Activated CD4-positive, alpha-beta T cell treated with anti-CD3 and anti-CD28 coated beads, Interleukin-2, amount 10 ng/mL, durations not matched to agents 7 days and 5 days (primary cell): ENCODE results near the gene MOXD1. TPM values are rescaled to one million over a fixed set of nuclear protein-coding genes. Genes with fewer than 3 reads are reported as not detected.
"Not testable (repeated sequence)": the region's sequence is repeated elsewhere in the genome, so short reads cannot be mapped to it uniquely, and the experiment has no call there.

Source experiments
- CTCF ChIA-PET: fragments of 350-600 bp; sonication (Branson Sonifier 250); formaldehyde crosslinking; loops from one replicate; lab custom pipeline; 2021; ENCODE audit warnings: antibody characterized with exemption; lab: Charles Lee
- POLR2A ChIA-PET: fragments of 350-600 bp; sonication (Branson Sonifier 250); formaldehyde crosslinking; loops from one replicate; lab custom pipeline; 2021; ENCODE audit warnings: antibody characterized with exemption; lab: Charles Lee
- DNase-seq: peaks from one replicate; pipeline ENCODE4 v3.0.0-alpha.2; 2020
- H3K27ac Mint-ChIP-seq: one replicate; pipeline ENCODE4 v1.8.0; 2021; ENCODE audit warnings: mild to moderate bottlenecking, moderate library complexity, mixed read lengths
- H3K27me3 Mint-ChIP-seq: one replicate; pipeline ENCODE4 v1.8.0; 2021; ENCODE audit warnings: mixed read lengths
- H3K36me3 Mint-ChIP-seq: one replicate; pipeline ENCODE4 v1.8.0; 2021; ENCODE audit warnings: low read depth, mixed read lengths
- H3K4me1 Mint-ChIP-seq: one replicate; pipeline ENCODE4 v1.8.0; 2021; ENCODE audit warnings: mixed read lengths
- H3K4me3 Mint-ChIP-seq: one replicate; pipeline ENCODE4 v1.8.0; 2021; ENCODE audit warnings: mild to moderate bottlenecking, moderate library complexity, mixed read lengths
- H3K9me3 Mint-ChIP-seq: one replicate; pipeline ENCODE4 v1.8.0; 2021; ENCODE audit warnings: mixed read lengths
- total RNA-seq, 2 experiments: library from RNA; stranded (reverse); gene quantifications; one replicate each; pipeline ENCODE4 v1.2.3, GENCODE V29; 2021

MOXD1 gene
- total RNA-seq, 2 experiments from 2014 or later: not detected

GRCh38 chr6:132280436-132280835 lies 120.8 kb downstream of the MOXD1 start:
- CTCF ChIA-PET: interaction anchor here (0.7 to 2.5 kb wide), 24 partner anchors 9 to 387 kb away, joined by 3 to 14 read pairs (median 4); partner anchors contain the start of gene STX7
- Mint-ChIP-seq H3K9me3 (no peaks in the 10 kb centered on the region), H3K27ac (no peak overlapping the region), H3K4me1 (no peaks in the 10 kb centered on the region), H3K36me3 (no peaks in the 10 kb centered on the region), H3K4me3 (no peak overlapping the region), H3K27me3 (peaks cover 12% of the 10 kb centered on the region)
- POLR2A ChIA-PET: no interaction called here
- no peak for DNase-seq

GRCh38 chr6:132279592-132280139 lies 121.6 kb downstream of the MOXD1 start:
- ChIA-PET POLR2A (no interaction called here), CTCF (interaction anchor here (0.7 to 2.5 kb wide), 25 partner anchors 9 to 387 kb away, joined by 3 to 14 read pairs (median 4); partner anchors contain the start of gene STX7)
- H3K9me3 Mint-ChIP-seq: no peaks in the 10 kb centered on the region
- no peaks in the 10 kb centered on the region for H3K4me1 Mint-ChIP-seq
- H3K36me3 Mint-ChIP-seq: no peaks in the 10 kb centered on the region
- H3K4me3 Mint-ChIP-seq: peak overlapping the region; percentile 45
- H3K27me3 Mint-ChIP-seq: peaks cover 12% of the 10 kb centered on the region
- DNase-seq: peak; percentile 77
- H3K27ac Mint-ChIP-seq: no peak overlapping the region

DNA sequence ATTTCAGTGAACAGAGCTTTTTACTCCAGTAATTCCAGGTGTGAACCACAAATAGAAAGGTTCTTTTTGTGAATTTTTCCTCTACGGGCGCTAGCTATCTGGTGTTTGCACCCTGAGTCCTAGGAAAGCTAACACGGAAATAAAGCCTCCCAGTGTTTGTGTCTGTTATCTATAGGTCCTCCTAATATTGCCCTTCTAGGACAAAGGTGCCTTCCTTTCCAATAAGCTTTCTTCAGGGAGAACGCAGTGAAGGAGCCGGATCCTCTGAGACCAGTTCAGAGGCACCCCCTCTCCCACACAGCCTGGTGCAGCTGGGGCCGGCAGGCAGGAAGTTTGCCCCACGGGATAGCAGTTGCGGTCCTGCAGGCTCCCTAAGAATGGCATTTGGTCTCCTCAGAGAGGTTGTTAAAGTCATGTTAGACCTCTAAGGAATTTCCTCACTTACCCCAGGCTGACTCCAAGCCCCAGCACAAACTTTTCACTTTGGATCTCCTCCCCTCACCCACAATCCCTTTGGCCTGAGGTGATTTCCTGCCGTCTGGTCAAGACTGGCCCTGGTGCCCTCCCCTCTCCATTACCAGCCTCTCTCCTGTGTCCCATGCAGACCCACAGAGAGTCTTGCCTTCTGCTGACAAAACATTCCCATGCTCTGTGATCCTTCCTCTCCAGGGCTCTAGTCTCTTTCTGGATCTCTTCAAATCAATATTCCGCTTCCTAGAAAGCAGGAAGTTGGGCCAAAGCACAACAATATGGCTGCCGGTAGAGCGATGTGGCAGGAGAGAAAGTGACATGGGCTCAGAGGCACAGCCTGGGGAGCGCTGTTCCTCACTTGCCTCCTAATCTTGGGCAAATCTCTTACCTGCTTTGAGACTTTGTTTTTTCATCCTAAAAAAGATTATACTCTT lies 126.0 kb downstream of the MOXD1 start:
- H3K9me3 Mint-ChIP-seq: no peaks in the 10 kb centered on the region
- no peak overlapping the region for H3K27ac Mint-ChIP-seq
- peaks cover 6% of the 10 kb centered on the region for H3K27me3 Mint-ChIP-seq
- H3K36me3 Mint-ChIP-seq: no peaks in the 10 kb centered on the region
- no peaks in the 10 kb centered on the region for H3K4me1 Mint-ChIP-seq
- ChIA-PET POLR2A (no interaction called here), CTCF (no interaction called here)
- H3K4me3 Mint-ChIP-seq: no peak overlapping the region
- no peak for DNase-seq

GRCh38 chr6:132272776-132273175 lies 128.5 kb downstream of the MOXD1 start:
- H3K9me3 Mint-ChIP-seq: no peaks in the 10 kb centered on the region
- no peak overlapping the region for H3K27ac Mint-ChIP-seq
- DNase-seq: no peak
- ChIA-PET POLR2A (no interaction called here), CTCF (interaction anchor here (1.1 kb wide), 1 partner anchor 779 kb away, joined by 3 read pairs; no protein-coding TSS in a partner anchor)
- H3K4me3 Mint-ChIP-seq: no peak overlapping the region
- no peaks in the 10 kb centered on the region for H3K36me3 Mint-ChIP-seq
- H3K27me3 Mint-ChIP-seq: peaks cover 6% of the 10 kb centered on the region
- H3K4me1 Mint-ChIP-seq: no peaks in the 10 kb centered on the region

DNA sequence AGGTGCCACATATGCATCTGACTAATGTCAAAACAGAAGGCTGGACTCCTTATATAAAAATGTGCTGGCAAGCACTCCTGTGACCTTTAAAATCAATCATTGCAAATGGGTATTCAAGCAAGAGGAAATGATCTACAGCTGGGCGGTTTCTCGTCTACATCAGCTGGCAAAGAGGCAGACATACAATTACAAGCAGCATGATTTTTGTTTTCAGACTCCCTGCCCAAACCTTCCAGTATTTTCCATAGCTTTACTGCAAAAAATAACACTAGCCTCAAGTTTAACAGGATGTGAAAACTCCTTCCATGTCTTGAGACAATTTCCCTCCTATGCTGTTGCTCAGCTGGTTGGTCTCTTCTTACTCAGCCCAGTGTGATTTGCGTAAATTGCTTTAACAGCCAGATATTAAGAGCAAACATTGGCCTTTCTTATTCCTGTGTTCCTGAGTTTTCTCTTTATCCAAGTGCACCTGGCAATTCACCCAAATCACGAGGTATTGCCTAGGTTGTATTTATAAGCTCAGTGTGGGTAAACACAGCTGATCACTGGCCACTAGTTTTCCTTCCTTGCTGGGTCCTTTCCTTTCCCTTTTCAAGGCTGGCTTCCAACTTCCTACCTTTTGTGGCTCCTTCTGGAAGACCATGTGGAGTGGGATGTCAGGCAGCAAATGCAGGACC lies 130.4 kb downstream of the MOXD1 start:
- Mint-ChIP-seq H3K27me3 (peaks cover 10% of the 10 kb centered on the region), H3K4me1 (no peaks in the 10 kb centered on the region), H3K27ac (no peak overlapping the region), H3K9me3 (no peaks in the 10 kb centered on the region), H3K4me3 (no peak overlapping the region), H3K36me3 (no peaks in the 10 kb centered on the region)
- ChIA-PET CTCF (interaction anchor here (1.1 to 1.5 kb wide), 2 partner anchors 9 to 13 kb away, joined by 3 to 5 read pairs; no protein-coding TSS in a partner anchor), POLR2A (no interaction called here)
- no peak for DNase-seq

GRCh38 chr6:132268666-132269065 lies 132.6 kb downstream of the MOXD1 start:
- DNase-seq, H3K36me3 Mint-ChIP-seq, H3K4me3 Mint-ChIP-seq, POLR2A ChIA-PET, H3K27ac Mint-ChIP-seq, H3K27me3 Mint-ChIP-seq, H3K9me3 Mint-ChIP-seq, H3K4me1 Mint-ChIP-seq: not testable (repeated sequence)
- CTCF ChIA-PET: interaction anchor here (3.1 kb wide), 1 partner anchor 11 kb away, joined by 10 read pairs; no protein-coding TSS in a partner anchor

DNA sequence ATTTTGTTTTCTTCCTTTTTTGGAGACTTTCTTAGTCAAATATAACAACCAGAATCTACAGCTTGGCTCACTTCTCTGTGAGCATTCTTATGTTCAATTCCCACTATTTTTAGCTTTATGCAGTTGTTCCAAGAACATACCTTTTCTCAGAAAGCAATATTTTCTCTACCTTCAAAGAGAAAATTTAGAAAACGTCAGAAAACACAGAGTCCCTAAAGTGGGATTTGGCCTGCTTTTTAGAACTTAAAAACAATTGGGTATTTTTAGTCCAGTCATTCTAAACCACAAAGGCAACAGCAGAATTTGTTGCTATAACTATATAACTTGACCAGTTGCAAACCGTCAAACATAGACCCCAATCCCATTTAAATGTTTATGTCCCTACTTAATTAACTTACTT lies 133.1 kb downstream of the MOXD1 start:
- ChIA-PET CTCF (interaction anchor here (3.1 kb wide), 1 partner anchor 11 kb away, joined by 10 read pairs; no protein-coding TSS in a partner anchor), POLR2A (no interaction called here)
- Mint-ChIP-seq H3K9me3 (no peaks in the 10 kb centered on the region), H3K4me3 (no peak overlapping the region), H3K27me3 (peaks cover 10% of the 10 kb centered on the region), H3K36me3 (no peaks in the 10 kb centered on the region), H3K4me1 (no peaks in the 10 kb centered on the region), H3K27ac (no peak overlapping the region)
- DNase-seq: no peak

GRCh38 chr6:132265451-132266097 lies 135.7 kb downstream of the MOXD1 start:
- H3K36me3 Mint-ChIP-seq: no peaks in the 10 kb centered on the region
- no peak for DNase-seq
- H3K4me1 Mint-ChIP-seq: no peaks in the 10 kb centered on the region
- POLR2A ChIA-PET: no interaction called here
- CTCF ChIA-PET: no interaction called here
- peaks cover 11% of the 10 kb centered on the region for H3K27me3 Mint-ChIP-seq
- H3K27ac Mint-ChIP-seq: no peak overlapping the region
- no peaks in the 10 kb centered on the region for H3K9me3 Mint-ChIP-seq
- H3K4me3 Mint-ChIP-seq: no peak overlapping the region

DNA sequence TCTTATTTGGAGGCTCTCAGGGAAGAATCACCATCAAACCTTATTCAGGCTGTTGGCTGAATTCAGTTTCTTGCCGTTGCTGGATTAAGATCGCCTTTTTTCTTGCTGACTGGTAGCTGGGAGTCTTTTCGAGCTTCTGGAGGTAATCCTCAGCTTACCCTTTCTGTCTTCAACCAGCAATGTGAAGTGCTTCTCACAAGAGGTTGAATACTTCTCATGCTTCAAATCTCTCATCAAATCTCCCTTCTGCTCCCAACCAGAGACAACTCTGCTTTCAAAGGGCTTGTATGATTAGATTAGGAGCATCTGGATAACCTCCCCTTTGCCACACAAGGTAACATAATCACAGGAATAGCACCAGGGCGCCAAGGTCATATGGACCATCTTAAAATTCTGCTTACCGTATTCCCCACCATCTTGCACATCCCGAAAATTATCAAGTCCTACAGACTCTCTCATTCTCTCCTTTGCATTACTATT lies 137.2 kb downstream of the MOXD1 start:
- Mint-ChIP-seq H3K4me1 (no peaks in the 10 kb centered on the region), H3K27ac (no peak overlapping the region), H3K27me3 (peaks cover 13% of the 10 kb centered on the region), H3K4me3 (no peak overlapping the region), H3K9me3 (no peaks in the 10 kb centered on the region), H3K36me3 (no peaks in the 10 kb centered on the region)
- POLR2A ChIA-PET: no interaction called here
- no peak for DNase-seq
- CTCF ChIA-PET: no interaction called here

DNA sequence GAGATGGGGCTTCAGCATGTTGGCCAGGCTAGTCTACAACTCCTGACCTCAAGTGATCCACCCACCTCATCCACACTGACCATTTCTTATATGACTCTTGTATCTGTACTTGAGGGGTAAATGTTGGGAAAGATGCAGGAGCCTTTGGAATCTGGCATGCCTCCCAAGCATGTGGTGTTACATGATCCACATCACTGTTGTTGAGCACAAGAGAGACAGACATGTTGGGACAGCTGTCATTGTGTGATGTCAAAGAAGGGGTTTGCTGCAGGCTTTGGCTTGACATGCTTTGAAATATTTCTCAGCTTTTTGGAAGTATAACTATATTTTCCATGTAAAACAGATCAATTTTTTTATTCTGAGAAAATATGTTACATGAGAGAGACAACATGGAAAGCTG lies 139.9 kb downstream of the MOXD1 start:
- H3K36me3 Mint-ChIP-seq: no peaks in the 10 kb centered on the region

DNA sequence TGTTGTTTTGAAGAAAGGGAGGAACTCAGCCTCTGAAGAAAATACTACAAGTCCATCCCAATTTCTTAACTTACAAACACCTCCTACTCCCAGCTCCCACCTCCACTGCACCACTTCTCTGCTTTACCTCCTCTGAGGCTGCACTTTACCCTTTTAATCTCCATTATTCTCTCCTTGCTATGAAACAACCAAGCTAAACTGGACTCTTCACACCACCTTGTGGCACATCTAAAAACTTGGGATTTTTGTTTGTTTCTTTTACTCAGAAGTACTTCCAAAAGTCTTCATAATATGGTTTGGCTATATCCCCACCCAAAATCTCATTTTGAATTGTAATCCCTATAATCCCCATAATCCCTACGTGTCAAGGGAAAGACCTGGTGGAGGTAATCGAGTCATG lies 142.2 kb downstream of the MOXD1 start:
- Mint-ChIP-seq H3K4me1 (no peaks in the 10 kb centered on the region), H3K27me3 (peaks cover 21% of the 10 kb centered on the region), H3K4me3 (no peak overlapping the region), H3K27ac (no peak overlapping the region), H3K9me3 (no peaks in the 10 kb centered on the region), H3K36me3 (no peaks in the 10 kb centered on the region)
- no peak for DNase-seq
- POLR2A ChIA-PET: no interaction called here
- CTCF ChIA-PET: no interaction called here

More for the DNA sequence above, 139.9 kb downstream of the MOXD1 start:
- Mint-ChIP-seq H3K4me3 (no peak overlapping the region), H3K27me3 (peaks cover 19% of the 10 kb centered on the region), H3K9me3 (no peaks in the 10 kb centered on the region), H3K4me1 (no peaks in the 10 kb centered on the region), H3K27ac (no peak overlapping the region)
- no peak for DNase-seq
- POLR2A ChIA-PET: no interaction called here
- CTCF ChIA-PET: interaction anchor here (0.6 kb wide), 1 partner anchor 572 kb away, joined by 3 read pairs; no protein-coding TSS in a partner anchor

- Mint-ChIP-seq H3K4me3 (no peak overlapping the region), H3K27ac (no peak overlapping the region), H3K4me1 (no peaks in the 10 kb centered on the region), H3K9me3 (no peaks in the 10 kb centered on the region), H3K27me3 (peaks cover 23% of the 10 kb centered on the region), H3K36me3 (no peaks in the 10 kb centered on the region)
- no peak for DNase-seq
- POLR2A ChIA-PET: no interaction called here
- CTCF ChIA-PET: interaction anchor here (0.9 kb wide), 1 partner anchor 13 kb away, joined by 3 read pairs; no protein-coding TSS in a partner anchor
Measured at GRCh38 chr6:132257561-132257960, 143.7 kb downstream of the MOXD1 start.
